Prostate gland (tissue), 2 donors: ENCODE measurements around the gene FAM135A.

Experiments
- CTCF ChIP-seq, 4 experiments: fragments of 200-600 bp in 2 of 4; fragments of 450-650 bp in 2 of 4; sonication (generic) in 2 of 4; IDR thresholded peaks; 1 replicate in 3 of 4; 2 replicates in 1 of 4; pipeline ENCODE4 v1.5.1; 2016 to 2019; ENCODE audit warnings: antibody characterized with exemption in 4 of 4, mild to moderate bottlenecking in 2 of 4, moderate library complexity in 2 of 4
- POLR2A ChIP-seq: fragments of 450-650 bp; IDR thresholded peaks from one replicate; pipeline ENCODE4 v1.6.1; 2016; ENCODE audit warnings: antibody characterized with exemption, mild to moderate bottlenecking
- POLR2AphosphoS5 ChIP-seq: sonication (generic); formaldehyde crosslinking; IDR thresholded peaks from one replicate; pipeline ENCODE4 v1.6.1; 2017; ENCODE audit warnings: antibody characterized with exemption

DNA sequence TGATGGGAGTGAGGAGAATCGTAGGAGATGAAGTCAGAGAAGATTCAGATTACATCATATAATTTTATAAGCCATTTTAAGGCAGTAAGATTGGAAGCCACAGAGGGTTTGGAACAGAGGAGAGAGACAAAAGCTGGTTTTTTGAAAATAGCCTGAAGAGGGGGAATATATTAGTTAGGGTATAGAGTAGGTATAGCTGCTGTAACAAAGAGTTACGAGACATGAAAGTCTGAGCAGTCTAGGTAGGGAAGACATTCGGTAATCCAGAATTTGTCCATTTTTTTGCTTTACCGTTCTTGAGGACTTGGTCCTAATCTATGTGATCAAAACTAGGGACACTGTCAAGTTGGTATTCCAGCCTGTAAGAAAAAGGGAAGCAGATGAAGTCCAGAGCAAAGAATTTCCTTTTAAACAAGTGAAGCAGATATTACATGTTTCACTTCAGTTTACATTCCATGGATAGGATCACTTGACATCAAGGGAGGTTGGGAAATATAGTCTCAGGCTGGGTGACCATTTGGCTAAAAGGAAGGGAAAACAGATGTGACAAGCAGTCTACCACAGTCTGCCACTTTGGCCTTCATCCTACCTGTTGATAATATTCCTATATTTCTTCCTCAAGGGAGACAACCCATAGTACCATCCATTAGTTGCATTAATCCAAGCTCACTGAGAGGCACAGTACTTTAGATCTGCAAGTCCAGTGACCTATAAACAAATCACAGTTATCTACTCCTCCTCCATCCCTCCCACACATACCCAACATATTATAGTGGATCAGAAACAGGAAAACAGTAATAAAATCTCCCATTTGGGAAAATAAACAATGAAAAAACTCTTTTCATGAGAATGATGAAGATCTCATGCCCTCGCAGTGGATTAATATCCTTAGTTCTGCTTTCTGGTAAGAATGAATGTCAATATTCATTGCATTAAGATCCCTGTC lies 10.2 kb downstream of the FAM135A start:
- TF ChIP-seq POLR2AphosphoS5 (no peak), CTCF (IDR thresholded peaks at IDR 0.05) (no peak), POLR2A (no peak)
